Smooth muscle cell (in vitro differentiated cells): ENCODE measurements around the gene SLC30A1. TPM values are rescaled to one million over a fixed set of nuclear protein-coding genes. Genes with fewer than 3 reads are reported as not detected.

Experiments
- DNase-seq: peaks from one replicate; lab custom pipeline; 2025; ENCODE audit not compliant: unreplicated experiment; lab: John Stamatoyannopoulos, UW
- H2AFZ ChIP-seq: fragments of 200-600 bp; sonication (generic); 2 replicates; pipeline ENCODE4 v1.6.0; 2016; ENCODE audit warnings: antibody characterized with exemption, low read depth, mild to moderate bottlenecking
- H3F3A ChIP-seq: fragments of 200-600 bp; sonication (generic); 2 replicates; pipeline ENCODE4 v1.6.0; 2017; ENCODE audit warnings: antibody characterized with exemption, low read depth
- H3K27ac ChIP-seq: fragments of 200-600 bp; sonication (generic); 2 replicates; pipeline ENCODE4 v1.5.1; 2016; ENCODE audit warnings: low read depth, mild to moderate bottlenecking
- H3K27me3 ChIP-seq: fragments of 200-600 bp; sonication (generic); 2 replicates; pipeline ENCODE4 v1.6.1; 2016; ENCODE audit warnings: low read depth, mild to moderate bottlenecking
- H3K36me3 ChIP-seq: fragments of 200-600 bp; sonication (generic); 2 replicates; pipeline ENCODE4 v1.5.1; 2016; ENCODE audit warnings: low read depth
- H3K4me1 ChIP-seq: fragments of 200-600 bp; sonication (generic); 2 replicates; pipeline ENCODE4 v1.5.1; 2016; ENCODE audit warnings: low read depth
- H3K4me2 ChIP-seq: fragments of 200-600 bp; sonication (generic); 2 replicates; pipeline ENCODE4 v1.6.0; 2016; ENCODE audit warnings: mild to moderate bottlenecking
- H3K4me3 ChIP-seq: fragments of 200-600 bp; sonication (generic); 2 replicates; pipeline ENCODE4 v1.5.1; 2016; ENCODE audit warnings: mild to moderate bottlenecking
- H3K79me2 ChIP-seq: fragments of 200-600 bp; sonication (generic); 2 replicates; pipeline ENCODE4 v1.6.0; 2016; ENCODE audit warnings: low read depth, mild to moderate bottlenecking
- H3K9ac ChIP-seq: fragments of 200-600 bp; sonication (generic); 2 replicates; pipeline ENCODE4 v1.6.0; 2016; ENCODE audit warnings: low read depth
- H3K9me3 ChIP-seq: fragments of 200-600 bp; sonication (generic); replicated peaks from 2 replicates; pipeline ENCODE4 v1.5.1; 2016; ENCODE audit warnings: low read depth
- H4K20me1 ChIP-seq: fragments of 200-600 bp; sonication (generic); 2 replicates; pipeline ENCODE4 v1.6.0; 2016; ENCODE audit warnings: low read depth
- CTCF ChIP-seq: fragments of 200-600 bp; sonication (generic); IDR thresholded peaks from 2 replicates; pipeline ENCODE4 v1.5.1; 2017; ENCODE audit warnings: borderline replicate concordance, mild to moderate bottlenecking, antibody characterized with exemption; ENCODE audit not compliant: insufficient read depth, poor library complexity, severe bottlenecking
- WGBS: methylation state at CpG from one replicate; pipeline ENCODE4 v1.1.7; 2016; ENCODE audit warnings: low lambda C conversion rate; 5-methylcytosine and 5-hydroxymethylcytosine counted together
- polyA plus RNA-seq: library from polyadenylated mRNA; unstranded; fragments of >200 nt; fragmentation: Nextera tagmentation; extraction: Ambion mirVana; gene quantifications from 2 replicates; pipeline ENCODE4 v1.2.1, GENCODE V29; 2016
- total RNA-seq: library from RNA; depleted of rRNA; stranded (reverse); fragments of >200 nt; gene quantifications from 2 replicates; pipeline ENCODE4 v1.2.3, GENCODE V29; 2014

SLC30A1 gene
- total and polyA plus RNA-seq, 2 experiments from 2014 or later, result 8.0 to 19.0 TPM

GRCh38 chr1:211614615-211615014, 35.7 kb upstream of the SLC30A1 start:
- WGBS, result 94% methylated on average over 11 of the region's 11 CpGs
- no peak overlapping the region for H2AFZ ChIP-seq
- H3F3A ChIP-seq, result peaks cover 11% of the 10 kb centered on the region
- H3K4me2 ChIP-seq, result no peak overlapping the region
- no peaks in the 10 kb centered on the region for H3K9me3 ChIP-seq
- H3K36me3 ChIP-seq, result no peaks in the 10 kb centered on the region
- H3K27me3 ChIP-seq, result no peaks in the 10 kb centered on the region
- H3K79me2 ChIP-seq, result no peaks in the 10 kb centered on the region
- H3K4me3 ChIP-seq, result no peak overlapping the region
- H3K4me1 ChIP-seq, result no peaks in the 10 kb centered on the region
- no peak for DNase-seq
- TF ChIP-seq CTCF, result no peak
- H3K9ac ChIP-seq, result no peak overlapping the region
- H3K27ac ChIP-seq, result no peak overlapping the region
- no peaks in the 10 kb centered on the region for H4K20me1 ChIP-seq

GRCh38 chr1:211613951-211614350, 35.0 kb upstream of the SLC30A1 start:
- no peaks in the 10 kb centered on the region for H3K36me3 ChIP-seq
- H3K9me3 ChIP-seq, result no peaks in the 10 kb centered on the region
- H3K27me3 ChIP-seq, result no peaks in the 10 kb centered on the region
- DNase-seq, result no peak
- TF ChIP-seq CTCF, result no peak
- no peak overlapping the region for H3K4me3 ChIP-seq
- no peaks in the 10 kb centered on the region for H4K20me1 ChIP-seq
- peaks cover 11% of the 10 kb centered on the region for H3F3A ChIP-seq
- no peak overlapping the region for H3K9ac ChIP-seq
- no peak overlapping the region for H2AFZ ChIP-seq
- no peaks in the 10 kb centered on the region for H3K4me1 ChIP-seq
- H3K79me2 ChIP-seq, result no peaks in the 10 kb centered on the region
- no peak overlapping the region for H3K4me2 ChIP-seq
- WGBS, result 68% methylated on average over 5 of the region's 5 CpGs
- H3K27ac ChIP-seq, result no peak overlapping the region

- Histone ChIP-seq H2AFZ (peak overlapping the region; percentile 65), H3K9ac (no peak overlapping the region), H3K4me3 (no peak overlapping the region), H3K27ac (no peak overlapping the region), H3K4me2 (no peak overlapping the region), H3K79me2 (no peaks in the 10 kb centered on the region), H3K4me1 (no peaks in the 10 kb centered on the region), H3K36me3 (no peaks in the 10 kb centered on the region), H4K20me1 (no peaks in the 10 kb centered on the region), H3K27me3 (no peaks in the 10 kb centered on the region), H3K9me3 (no peaks in the 10 kb centered on the region), H3F3A (peaks cover 11% of the 10 kb centered on the region)
- DNase-seq, result peak; percentile 23
- 48% methylated on average over 8 of the region's 8 CpGs for WGBS
- no peak for TF ChIP-seq CTCF
Measured at GRCh38 chr1:211613108-211613947, 34.4 kb upstream of the SLC30A1 start.

- Histone ChIP-seq H3K27ac (no peak overlapping the region), H3K79me2 (no peaks in the 10 kb centered on the region)
- WGBS, result 92% methylated on average over 6 of the region's 6 CpGs
Measured at GRCh38 chr1:211612786-211613107, 33.8 kb upstream of the SLC30A1 start.

More at GRCh38 chr1:211612786-211613107, 33.8 kb upstream of the SLC30A1 start:
- Histone ChIP-seq H3K36me3 (no peaks in the 10 kb centered on the region), H3K4me3 (no peak overlapping the region), H4K20me1 (no peaks in the 10 kb centered on the region), H3K4me2 (no peak overlapping the region), H3F3A (peaks cover 11% of the 10 kb centered on the region), H3K4me1 (no peaks in the 10 kb centered on the region), H2AFZ (no peak overlapping the region), H3K9me3 (no peaks in the 10 kb centered on the region), H3K9ac (no peak overlapping the region), H3K27me3 (no peaks in the 10 kb centered on the region)
- no peak for TF ChIP-seq CTCF
- DNase-seq, result no peak
